Endothelial cell of umbilical vein (primary cell): Measurements from ENCODE around the gene RPL5. TPM values are rescaled to one million over a fixed set of nuclear protein-coding genes. Genes with fewer than 3 reads are reported as not detected.

Experiments
- BruUV-seq: library from RNA; stranded (reverse); fragments of 400-500 nt; replicated peaks from 2 replicates; lab custom pipeline; 2021; lab: Mats Ljungman, UMichigan
- CTCF ChIA-PET: fragments of 300-600, 350-600 bp; sonication (Branson Sonifier 250); formaldehyde crosslinking; loops from one replicate; lab custom pipeline; 2021; ENCODE audit warnings: antibody characterized with exemption, inconsistent platforms; lab: Charles Lee
- POLR2A ChIA-PET: fragments of 300-600, 350-600 bp; sonication (Branson Sonifier 250); formaldehyde crosslinking; loops from one replicate; lab custom pipeline; 2021; ENCODE audit warnings: antibody characterized with exemption, inconsistent platforms; lab: Charles Lee
- DNase-seq: peaks from one replicate; pipeline ENCODE4 v3.0.0-alpha.2; 2011; ENCODE audit warnings: low read depth, low spot score
- FAIRE-seq: peaks from 2 replicates; lab custom pipeline; 2011; peaks lifted over from hg19 to GRCh38; lab: Jason Lieb, UNC
- H2AFZ ChIP-seq: 2 replicates; pipeline ENCODE4 v1.6.0; 2012; ENCODE audit warnings: low read depth, low read length, control low read depth, inconsistent platforms
- H3K27ac ChIP-seq: 2 replicates; pipeline ENCODE4 v1.5.1; 2011; ENCODE audit warnings: low read depth, mild to moderate bottlenecking, control low read depth, low read length, moderate library complexity; ENCODE audit not compliant: insufficient read depth
- H3K27me3 ChIP-seq, 2 experiments: 2 replicates each; pipeline versions ENCODE4 v1.6.0 to v1.6.1; 2011; ENCODE audit warnings: low read length in 2 of 2, mixed read lengths in 1 of 2; ENCODE audit not compliant: control insufficient read depth in 2 of 2, insufficient read depth in 2 of 2
- H3K36me3 ChIP-seq, 2 experiments: 2 replicates in 1 of 2; 3 replicates in 1 of 2; pipeline ENCODE4 v1.5.1; 2011; ENCODE audit warnings: low read length in 2 of 2, mild to moderate bottlenecking in 1 of 2, moderate library complexity in 1 of 2; ENCODE audit not compliant: control insufficient read depth in 2 of 2, insufficient read depth in 2 of 2; ENCODE audit errors: extremely low read depth in 1 of 2
- H3K4me1 ChIP-seq: 3 replicates; pipeline ENCODE4 v1.5.1; 2011; ENCODE audit warnings: mild to moderate bottlenecking, low read length; ENCODE audit not compliant: control insufficient read depth, insufficient read depth; ENCODE audit errors: extremely low read depth
- H3K4me2 ChIP-seq: 2 replicates; pipeline ENCODE4 v1.6.1; 2011; ENCODE audit warnings: low read length, control low read depth, mixed read lengths; ENCODE audit not compliant: insufficient read depth
- H3K4me3 ChIP-seq, 3 experiments: fragments of 200-600 bp in 1 of 3; sonication (generic), shearing (Covaris generic) in 1 of 3; replicated peaks in 1 of 3; 2 replicates each; pipeline ENCODE4 v1.5.1; 2011 to 2016; ENCODE audit warnings: control low read depth in 3 of 3, low read length in 3 of 3, mild to moderate bottlenecking in 2 of 3, inconsistent platforms in 1 of 3, low read depth in 1 of 3, moderate library complexity in 1 of 3; ENCODE audit not compliant: insufficient read depth in 1 of 3
- H3K79me2 ChIP-seq: 2 replicates; pipeline ENCODE4 v1.6.0; 2012; ENCODE audit warnings: low read length, inconsistent platforms; ENCODE audit not compliant: control insufficient read depth, insufficient read depth
- H3K9ac ChIP-seq: replicated peaks from 2 replicates; pipeline ENCODE3; 2011; ENCODE audit warnings: low read length, control low read depth; ENCODE audit not compliant: insufficient read depth; ENCODE audit errors: extremely low read depth
- H3K9me1 ChIP-seq: replicated peaks from 3 replicates; pipeline ENCODE4 v1.6.0; 2011; ENCODE audit warnings: mild to moderate bottlenecking, low read length; ENCODE audit not compliant: control insufficient read depth, insufficient read depth; ENCODE audit errors: extremely low read depth
- H3K9me3 ChIP-seq: replicated peaks from 2 replicates; pipeline ENCODE4 v1.5.1; 2012; ENCODE audit warnings: low read length, inconsistent platforms; ENCODE audit not compliant: control insufficient read depth, insufficient read depth
- H4K20me1 ChIP-seq: replicated peaks from 2 replicates; pipeline ENCODE3; 2011; ENCODE audit warnings: mild to moderate bottlenecking, low read length; ENCODE audit not compliant: control insufficient read depth, insufficient read depth; ENCODE audit errors: extremely low read depth
- CTCF ChIP-seq, 2 donors: IDR thresholded peaks; 1 replicate in 1 of 2; 2 replicates in 1 of 2; pipeline ENCODE4 v1.5.1; 2011; ENCODE audit warnings: low read length in 2 of 2, mild to moderate bottlenecking in 2 of 2, moderate library complexity in 2 of 2, control low read depth in 1 of 2, inconsistent platforms in 1 of 2, low read depth in 1 of 2; ENCODE audit not compliant: insufficient read depth in 1 of 2; ENCODE audit errors: extremely low read depth in 1 of 2
- EZH2 ChIP-seq: IDR thresholded peaks from 2 replicates; pipeline ENCODE4 v1.6.1; 2012; ENCODE audit warnings: borderline replicate concordance, low read depth, mild to moderate bottlenecking, moderate library complexity, low read length, inconsistent platforms; ENCODE audit not compliant: severe bottlenecking
- FOS ChIP-seq: IDR thresholded peaks from 2 replicates; pipeline ENCODE4 v1.6.1; 2011; ENCODE audit warnings: mild to moderate bottlenecking, low read length, moderate library complexity, borderline replicate concordance; ENCODE audit not compliant: insufficient read depth
- GATA2 ChIP-seq: IDR thresholded peaks from 2 replicates; pipeline ENCODE4 v1.7.0; 2011; ENCODE audit warnings: low read depth, mild to moderate bottlenecking, moderate library complexity, mixed read lengths, low read length; ENCODE audit not compliant: insufficient read length, insufficient read depth
- JUN ChIP-seq: IDR thresholded peaks from 2 replicates; pipeline ENCODE4 v1.6.1; 2011; ENCODE audit warnings: borderline replicate concordance, low read depth; ENCODE audit not compliant: insufficient read length, insufficient read depth
- MYC ChIP-seq: IDR thresholded peaks from one replicate; pipeline ENCODE4 v1.6.1; 2011; ENCODE audit warnings: mild to moderate bottlenecking, low read depth, low read length
- POLR2A ChIP-seq: IDR thresholded peaks from 2 replicates; pipeline ENCODE4 v1.6.1; 2012; ENCODE audit warnings: low read depth, mild to moderate bottlenecking, control low read depth, low read length
- POLR2AphosphoS5 ChIP-seq: IDR thresholded peaks from 2 replicates; pipeline ENCODE4 v1.6.1; 2012; ENCODE audit warnings: low read depth, mild to moderate bottlenecking, control low read depth, low read length, moderate library complexity; ENCODE audit not compliant: insufficient read depth
- dilution Hi-C: fragments of 300-500 bp; cut with MboI; formaldehyde crosslinking; loops from one replicate; pipeline ENCODE4 v1.15.0; 2019; ENCODE audit warnings: low sequenced_read_pairs; ENCODE audit not compliant: extremely low pct_ligation_motif_present
- intact Hi-C: fragments of 100-400 bp; cut with micrococcal nuclease; formaldehyde crosslinking; loops from one replicate; pipeline ENCODE4 v1.10.0; 2022
- polyA plus RNA-seq, 4 experiments: library from polyadenylated mRNA; depleted of rRNA in 3 of 4; stranded (reverse) in 3 of 4; unstranded in 1 of 4; fragments of >200 nt; gene quantifications; 2 replicates each; pipeline versions ENCODE4 v1.2.1 to v1.2.3, GENCODE V29; 2011 to 2012; ENCODE audit warnings: missing spikeins in 1 of 4
- total RNA-seq: library from RNA; stranded (reverse); gene quantifications from 2 replicates; pipeline ENCODE4 v1.2.3, GENCODE V29; 2021
- TF ChIP-seq, protein P1 (sequence below): IDR thresholded peaks from 2 replicates; pipeline ENCODE4 v1.6.1; 2011; ENCODE audit not compliant: insufficient read depth, insufficient read length

Gene RPL5
- total and polyA plus RNA-seq, 2 donors (not counting 3 experiments of a cell fraction or from before 2014, with no cell fraction given) = 1,109 to 1,237 TPM

DNA sequence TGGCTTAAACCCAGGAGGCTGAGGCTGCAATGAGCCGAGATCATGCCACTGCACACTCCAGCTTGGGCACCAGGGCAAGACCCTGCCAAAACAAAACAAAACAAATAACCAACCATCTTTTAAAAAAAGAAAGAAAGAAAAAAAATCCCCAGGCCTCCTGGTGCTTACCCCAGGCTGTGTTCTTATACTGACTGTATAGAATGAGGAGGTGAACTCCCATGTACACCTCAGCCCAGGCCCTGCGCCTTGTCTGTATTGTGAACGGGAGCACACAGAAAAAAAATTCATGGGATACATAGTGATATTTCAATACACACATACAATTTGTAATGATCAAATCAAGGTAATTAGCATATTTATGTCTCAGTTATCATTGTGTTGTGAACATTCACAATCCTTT, 14.1 kb downstream of the RPL5 start:
- TF ChIP-seq FOS (no peak), POLR2AphosphoS5 (no peak), JUN (no peak), EZH2 (no peak), GATA2 (no peak), POLR2A (no peak), MYC (no peak), CTCF (IDR thresholded peaks at IDR 0.05; ENCODE audit: extremely low read depth in 1 of 2, insufficient read depth in 1 of 2, low read depth in 1 of 2, low read length in 2 of 2) (no peak)
- TF ChIP-seq, protein P1, sequence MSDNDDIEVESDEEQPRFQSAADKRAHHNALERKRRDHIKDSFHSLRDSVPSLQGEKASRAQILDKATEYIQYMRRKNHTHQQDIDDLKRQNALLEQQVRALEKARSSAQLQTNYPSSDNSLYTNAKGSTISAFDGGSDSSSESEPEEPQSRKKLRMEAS = no peak
- Histone ChIP-seq H3K4me2 (no peak overlapping the region), H4K20me1 (no peaks in the 10 kb centered on the region), H3K4me3 (no peak overlapping the region), H3K36me3 (peaks cover 7 to 24% of the 10 kb centered on the region in 2 experiments), H3K9me3 (no peaks in the 10 kb centered on the region), H3K4me1 (no peaks in the 10 kb centered on the region), H3K27ac (no peak overlapping the region), H2AFZ (no peak overlapping the region), H3K9ac (no peak overlapping the region), H3K9me1 (no peaks in the 10 kb centered on the region), H3K79me2 (no peaks in the 10 kb centered on the region), H3K27me3 (no peaks in the 10 kb centered on the region)
- ChIA-PET POLR2A (interaction anchor here (1.2 kb wide), 1 partner anchor 14 kb away, joined by 3 read pairs; the partner anchor contains the start of gene RPL5), CTCF (interaction anchor here (0.9 kb wide), 1 partner anchor 536 kb away, joined by 4 read pairs; no protein-coding TSS in a partner anchor)
- intact Hi-C loops = no loop called here
- BruUV-seq = no TSS peak
- FAIRE-seq (no peak), DNase-seq (no peak)
- dilution Hi-C loops = no loop called here
